MM.1S (cell line): ENCODE data around the gene MICU2.

Experiments used
- EZH2 ChIP-seq: fragments of 300-600 bp; sonication (generic); optimal IDR thresholded peaks from 2 replicates; pipeline ENCODE3; 2017; ENCODE audit warnings: low read depth, mild to moderate bottlenecking, antibody characterized with exemption, low read length, mixed read lengths
- EZH2phosphoT487 ChIP-seq: fragments of 300-600 bp; sonication (generic); IDR thresholded peaks from 2 replicates; pipeline ENCODE4 v1.6.1; 2018; ENCODE audit warnings: antibody characterized with exemption, low read length
- TF ChIP-seq, protein P1 (sequence below): fragments of 300-600 bp; sonication (generic); IDR thresholded peaks from 2 replicates; pipeline ENCODE4 v1.5.1; 2016; ENCODE audit warnings: antibody characterized with exemption, low read length, mixed read lengths

DNA sequence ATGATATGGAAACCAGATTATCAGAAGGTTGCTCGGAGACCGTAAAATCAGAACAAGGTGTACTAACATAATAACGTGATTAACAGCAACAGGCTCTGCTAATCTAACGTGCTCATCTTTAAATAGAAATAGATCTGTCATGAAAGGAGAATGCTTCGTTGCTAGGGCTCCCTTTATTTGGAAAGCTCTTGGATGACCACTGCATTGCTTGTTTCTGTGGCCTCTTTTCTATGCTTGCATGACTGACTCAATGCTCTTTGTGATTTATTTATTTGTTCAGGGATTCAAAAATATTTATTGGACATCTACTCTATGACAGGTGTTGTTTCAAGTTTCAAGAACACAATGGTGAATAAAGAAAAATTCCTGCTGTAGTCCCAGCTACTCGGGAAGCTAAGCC, 122.6 kb downstream of the MICU2 start:
- TF ChIP-seq EZH2 (no peak), EZH2phosphoT487 (no peak)
- TF ChIP-seq, protein P1, sequence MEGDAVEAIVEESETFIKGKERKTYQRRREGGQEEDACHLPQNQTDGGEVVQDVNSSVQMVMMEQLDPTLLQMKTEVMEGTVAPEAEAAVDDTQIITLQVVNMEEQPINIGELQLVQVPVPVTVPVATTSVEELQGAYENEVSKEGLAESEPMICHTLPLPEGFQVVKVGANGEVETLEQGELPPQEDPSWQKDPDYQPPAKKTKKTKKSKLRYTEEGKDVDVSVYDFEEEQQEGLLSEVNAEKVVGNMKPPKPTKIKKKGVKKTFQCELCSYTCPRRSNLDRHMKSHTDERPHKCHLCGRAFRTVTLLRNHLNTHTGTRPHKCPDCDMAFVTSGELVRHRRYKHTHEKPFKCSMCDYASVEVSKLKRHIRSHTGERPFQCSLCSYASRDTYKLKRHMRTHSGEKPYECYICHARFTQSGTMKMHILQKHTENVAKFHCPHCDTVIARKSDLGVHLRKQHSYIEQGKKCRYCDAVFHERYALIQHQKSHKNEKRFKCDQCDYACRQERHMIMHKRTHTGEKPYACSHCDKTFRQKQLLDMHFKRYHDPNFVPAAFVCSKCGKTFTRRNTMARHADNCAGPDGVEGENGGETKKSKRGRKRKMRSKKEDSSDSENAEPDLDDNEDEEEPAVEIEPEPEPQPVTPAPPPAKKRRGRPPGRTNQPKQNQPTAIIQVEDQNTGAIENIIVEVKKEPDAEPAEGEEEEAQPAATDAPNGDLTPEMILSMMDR: no peak
